Subcutaneous abdominal adipose tissue (tissue), 5 donors: ENCODE measurements around the gene FOS.

Source experiments
- H3K27ac ChIP-seq: one replicate; pipeline ENCODE4 v1.7.0; 2013; ENCODE audit warnings: low read depth, mild to moderate bottlenecking, inconsistent platforms, low read length, moderate library complexity
- H3K27me3 ChIP-seq, 5 donors: one replicate each; pipeline ENCODE4 v1.7.0; 2013; ENCODE audit warnings: low read length in 5 of 5, inconsistent platforms in 1 of 5; ENCODE audit not compliant: control insufficient read depth in 5 of 5, insufficient read depth in 4 of 5
- H3K36me3 ChIP-seq, 5 donors: one replicate each; pipeline ENCODE4 v1.7.0; 2013; ENCODE audit warnings: low read length in 5 of 5; ENCODE audit not compliant: control insufficient read depth in 5 of 5, insufficient read depth in 5 of 5
- H3K4me1 ChIP-seq, 5 donors: one replicate each; pipeline ENCODE4 v1.7.0; 2013; ENCODE audit warnings: low read length in 5 of 5, mild to moderate bottlenecking in 3 of 5, moderate library complexity in 1 of 5; ENCODE audit not compliant: control insufficient read depth in 5 of 5, insufficient read depth in 5 of 5
- H3K4me3 ChIP-seq, 5 donors: one replicate each; pipeline ENCODE4 v1.7.0; 2013; ENCODE audit warnings: low read length in 5 of 5, low read depth in 1 of 5
- H3K9ac ChIP-seq, 5 donors: one replicate each; pipeline ENCODE4 v1.7.0; 2013; ENCODE audit warnings: low read length in 5 of 5, mild to moderate bottlenecking in 4 of 5, moderate library complexity in 3 of 5
- H3K9me3 ChIP-seq, 5 donors: one replicate each; pipeline ENCODE4 v1.7.0; 2013; ENCODE audit warnings: low read length in 5 of 5; ENCODE audit not compliant: control insufficient read depth in 5 of 5
- donor health status: healthy.
- donor health status: healthy.
- donor health status: healthy.
- donor health status: healthy.
- donor health status: healthy.

The FOS gene

DNA sequence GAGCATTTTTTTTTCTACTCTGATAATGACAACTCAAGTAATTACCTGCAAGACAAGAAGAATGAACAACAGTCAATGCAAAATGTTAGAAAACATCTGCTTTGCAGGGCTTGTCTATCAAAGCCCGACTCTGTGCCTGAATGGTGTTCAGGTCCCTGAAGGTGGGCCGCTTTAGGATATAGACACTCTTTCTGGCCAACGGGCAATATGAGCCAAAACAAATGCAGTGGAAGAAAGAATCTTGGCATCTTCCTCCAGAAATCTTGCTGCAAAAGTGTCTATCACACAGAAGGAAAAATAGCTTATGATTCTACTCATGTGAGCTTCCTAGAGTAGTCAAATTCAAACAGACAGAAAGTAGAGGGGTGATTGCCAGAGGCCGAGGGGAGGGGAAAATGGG lies 32.7 kb downstream of the FOS start:
- H3K36me3 ChIP-seq: no peaks in the 10 kb centered on the region
- peak overlapping the region; percentile 70 for H3K27ac ChIP-seq
- H3K27me3 ChIP-seq: no peaks in the 10 kb centered on the region
- H3K9me3 ChIP-seq: no peaks in the 10 kb centered on the region
- peaks cover 8 to 45% (median 35%) of the 10 kb centered on the region in 5 donors for H3K4me1 ChIP-seq
- peak overlapping the region in 1 of 5 donors; percentile 18 for H3K9ac ChIP-seq
- peak overlapping the region in 1 of 5 donors; percentile 39 for H3K4me3 ChIP-seq

DNA sequence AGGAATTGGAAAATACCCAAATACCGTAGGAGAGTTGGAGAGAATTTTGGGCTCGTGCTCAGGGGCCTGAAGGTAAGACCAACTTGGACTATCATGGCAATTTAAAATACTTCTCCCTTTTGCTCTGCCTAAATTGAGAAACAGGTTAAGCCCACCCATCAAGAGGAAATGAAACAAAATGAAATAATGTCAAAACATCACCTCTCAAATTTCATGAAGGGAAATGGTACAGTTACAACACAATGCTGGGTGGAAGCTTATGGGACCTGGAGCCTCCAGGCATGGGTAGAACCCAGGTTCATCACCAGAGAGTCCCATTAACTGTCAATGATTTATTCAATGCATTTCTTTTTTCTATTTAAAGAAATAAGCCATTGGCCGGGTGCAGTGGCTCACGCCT lies 33.7 kb downstream of the FOS start:
- peaks cover 8 to 45% (median 35%) of the 10 kb centered on the region in 5 donors for H3K4me1 ChIP-seq
- no peaks in the 10 kb centered on the region for H3K27me3 ChIP-seq
- H3K36me3 ChIP-seq: no peaks in the 10 kb centered on the region
- H3K9me3 ChIP-seq: no peaks in the 10 kb centered on the region
- no peak overlapping the region for H3K27ac ChIP-seq
- H3K4me3 ChIP-seq: no peak overlapping the region
- H3K9ac ChIP-seq: no peak overlapping the region

DNA sequence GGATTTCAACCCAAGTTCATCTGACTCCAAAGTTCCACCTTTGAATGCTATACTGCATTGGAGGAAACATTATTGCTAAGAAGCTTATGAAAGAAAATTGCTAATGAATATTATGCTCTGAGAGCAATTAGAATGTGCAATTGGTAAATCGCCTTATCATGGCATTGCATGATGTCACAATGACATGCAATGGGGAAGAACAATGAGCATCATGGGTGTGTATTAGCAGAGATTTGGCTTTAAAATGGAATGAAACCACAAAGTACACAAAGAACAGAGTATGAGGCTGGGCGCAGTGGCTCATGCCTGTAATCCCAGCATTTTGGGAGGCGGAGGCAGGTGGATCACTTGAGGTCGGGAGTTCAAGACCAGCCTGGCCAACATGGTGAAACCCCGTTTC lies 34.7 kb downstream of the FOS start:
- no peak overlapping the region for H3K27ac ChIP-seq

DNA sequence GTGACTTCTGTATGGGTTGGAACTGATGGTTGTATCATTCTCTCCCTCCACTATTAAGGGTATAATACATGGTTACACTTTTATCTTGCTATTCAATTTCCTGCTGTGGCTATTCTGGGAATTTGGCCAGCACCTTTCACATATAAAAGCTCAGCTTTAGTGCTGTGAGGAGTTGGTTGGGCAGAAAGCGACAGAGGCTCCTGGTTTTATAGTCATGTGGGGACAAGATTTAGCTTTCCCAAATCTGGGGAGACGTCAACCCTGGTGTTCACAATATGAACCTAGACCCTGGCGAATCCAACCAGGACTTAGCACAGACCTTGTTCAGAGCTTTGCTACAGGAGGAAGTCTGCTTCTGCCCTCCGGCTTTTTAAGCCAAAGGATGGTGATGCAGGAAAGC lies 36.5 kb downstream of the FOS start:
- peak overlapping the region; percentile 10 to 56 (median 44) for H3K9ac ChIP-seq
- H3K27me3 ChIP-seq: no peaks in the 10 kb centered on the region
- peak overlapping the region; percentile 42 for H3K27ac ChIP-seq
- peak overlapping the region in 4 of 5 donors; percentile 27 to 45 (median 30) for H3K4me3 ChIP-seq
- H3K4me1 ChIP-seq: peaks cover 5 to 34% (median 32%) of the 10 kb centered on the region in 5 donors
- peaks cover 0 to 2% (median 0%) of the 10 kb centered on the region in 5 donors for H3K9me3 ChIP-seq
- H3K36me3 ChIP-seq: no peaks in the 10 kb centered on the region

More for the DNA sequence above, 34.7 kb downstream of the FOS start:
- Histone ChIP-seq H3K4me3 (no peak overlapping the region), H3K27me3 (no peaks in the 10 kb centered on the region), H3K9me3 (no peaks in the 10 kb centered on the region), H3K9ac (no peak overlapping the region), H3K36me3 (no peaks in the 10 kb centered on the region), H3K4me1 (peaks cover 8 to 36% (median 33%) of the 10 kb centered on the region in 5 donors)

DNA sequence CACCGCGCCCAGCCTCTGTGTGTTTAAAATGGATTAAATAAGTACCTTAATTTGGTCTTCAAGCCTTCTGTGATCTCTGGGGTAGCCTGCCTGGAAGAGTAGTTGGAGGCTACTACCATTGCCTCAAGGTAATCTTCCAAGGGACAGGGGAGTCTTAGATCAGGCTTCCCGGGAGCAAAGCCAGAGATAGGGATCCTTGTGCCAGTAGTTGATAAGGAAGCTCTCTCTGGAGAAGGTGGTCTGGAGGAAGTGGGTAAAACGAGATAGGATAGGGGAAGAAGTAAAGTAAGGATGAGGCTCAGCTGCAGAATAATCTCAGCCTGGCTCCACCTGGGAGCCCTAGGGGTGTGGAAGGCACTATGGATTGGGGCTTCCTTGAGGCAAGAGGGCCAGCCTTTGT lies 38.5 kb downstream of the FOS start:
- H3K27me3 ChIP-seq: no peaks in the 10 kb centered on the region
- no peak overlapping the region for H3K4me3 ChIP-seq
- peaks cover 0 to 2% (median 0%) of the 10 kb centered on the region in 5 donors for H3K9me3 ChIP-seq
- H3K27ac ChIP-seq: no peak overlapping the region
- H3K36me3 ChIP-seq: no peaks in the 10 kb centered on the region
- no peak overlapping the region for H3K9ac ChIP-seq
- peaks cover 5 to 23% (median 20%) of the 10 kb centered on the region in 5 donors for H3K4me1 ChIP-seq

DNA sequence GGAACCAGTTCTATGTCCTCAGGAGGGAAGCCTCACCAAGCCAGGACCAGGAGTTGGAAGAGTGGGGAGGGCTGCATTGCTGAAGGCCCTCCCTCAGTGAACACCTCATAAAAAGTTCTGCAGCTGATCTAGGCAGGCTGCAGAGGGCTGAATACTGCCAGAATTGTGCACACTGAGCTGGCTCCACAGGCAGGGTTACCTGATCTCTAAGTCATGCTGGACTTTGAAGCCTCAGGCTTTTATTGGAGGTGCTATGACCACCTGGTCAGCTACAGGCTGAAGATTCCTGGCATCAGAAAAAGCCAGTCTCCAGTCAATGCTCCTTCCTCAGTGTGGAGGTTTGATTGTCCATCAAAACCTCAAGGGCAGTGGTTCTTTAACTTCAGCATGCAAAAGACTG lies 39.7 kb downstream of the FOS start:
- Histone ChIP-seq H3K9me3 (peaks cover 0 to 2% (median 0%) of the 10 kb centered on the region in 5 donors), H3K4me1 (peaks cover 5 to 23% (median 20%) of the 10 kb centered on the region in 5 donors), H3K4me3 (no peak overlapping the region), H3K27ac (no peak overlapping the region), H3K27me3 (no peaks in the 10 kb centered on the region), H3K9ac (no peak overlapping the region), H3K36me3 (no peaks in the 10 kb centered on the region)

DNA sequence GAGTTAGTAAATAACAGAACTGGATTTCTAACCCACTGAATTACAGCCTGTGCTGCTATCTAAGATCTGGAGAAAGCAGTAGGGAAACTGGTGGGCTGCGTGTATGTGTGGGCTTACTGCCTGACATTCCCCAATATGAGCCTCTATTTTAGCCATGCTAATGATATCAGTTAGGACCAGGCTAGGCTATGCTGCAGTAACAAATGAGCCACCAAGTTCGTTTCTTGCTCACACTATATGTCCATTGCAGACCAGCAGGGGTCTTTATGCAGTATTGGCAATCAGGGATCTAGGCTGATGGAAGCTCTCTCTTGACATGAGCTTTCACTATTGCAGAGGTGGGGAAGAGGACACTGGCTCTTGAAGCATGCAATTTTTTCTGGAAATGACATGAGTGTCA lies 40.4 kb downstream of the FOS start:
- Histone ChIP-seq H3K4me1 (peaks cover 5 to 23% (median 20%) of the 10 kb centered on the region in 5 donors), H3K36me3 (no peaks in the 10 kb centered on the region), H3K27ac (no peak overlapping the region), H3K9me3 (peaks cover 0 to 2% (median 0%) of the 10 kb centered on the region in 5 donors), H3K27me3 (no peaks in the 10 kb centered on the region), H3K4me3 (no peak overlapping the region), H3K9ac (no peak overlapping the region)

DNA sequence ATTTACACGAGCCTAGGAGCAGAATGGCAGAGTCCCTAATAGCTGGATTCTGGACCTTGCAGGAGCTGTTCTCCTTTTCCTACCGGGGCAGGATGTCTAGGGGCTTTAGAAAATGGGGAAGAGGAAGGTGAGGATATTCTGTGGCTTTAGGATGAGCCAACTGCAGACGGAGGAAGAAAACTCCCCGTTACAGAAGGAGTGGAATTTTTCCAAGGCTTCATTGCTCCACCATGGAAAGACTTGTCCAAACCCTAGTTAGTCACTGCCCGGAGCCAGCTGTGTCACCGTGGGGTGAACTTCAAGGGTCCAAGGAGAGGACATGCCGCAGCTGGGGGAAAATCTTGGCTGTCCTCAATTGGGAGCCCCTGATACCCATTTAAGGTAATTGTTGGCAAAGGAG lies 41.6 kb downstream of the FOS start:
- Histone ChIP-seq H3K9ac (no peak overlapping the region), H3K36me3 (no peaks in the 10 kb centered on the region), H3K9me3 (peaks cover 0 to 2% (median 0%) of the 10 kb centered on the region in 5 donors), H3K27me3 (no peaks in the 10 kb centered on the region), H3K27ac (no peak overlapping the region), H3K4me3 (no peak overlapping the region), H3K4me1 (peaks cover 3 to 15% (median 11%) of the 10 kb centered on the region in 5 donors)

DNA sequence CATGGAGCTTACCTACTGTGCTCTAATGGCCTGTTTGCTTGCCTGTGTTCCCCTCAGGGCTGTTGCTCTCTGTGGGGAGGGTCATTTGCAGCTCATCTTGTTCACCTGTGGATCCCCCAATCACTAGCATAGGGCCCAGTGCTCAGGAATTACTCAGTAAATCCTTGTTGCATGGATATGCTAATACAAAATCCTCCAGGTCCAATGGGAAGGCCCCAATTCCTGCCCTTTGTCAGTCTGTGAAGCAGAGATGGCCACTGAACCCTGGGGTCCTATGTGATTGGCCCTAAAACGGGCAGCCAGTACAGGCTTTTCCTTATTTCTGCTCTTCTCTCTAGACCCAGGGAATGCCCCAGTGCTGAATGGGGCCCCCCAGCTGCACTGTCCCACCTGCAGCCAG lies 44.1 kb downstream of the FOS start:
- H3K9ac ChIP-seq: no peak overlapping the region
- peaks cover 0 to 2% (median 0%) of the 10 kb centered on the region in 5 donors for H3K9me3 ChIP-seq
- no peaks in the 10 kb centered on the region for H3K36me3 ChIP-seq
- H3K4me3 ChIP-seq: no peak overlapping the region
- no peaks in the 10 kb centered on the region for H3K27me3 ChIP-seq
- H3K4me1 ChIP-seq: peaks cover 0 to 7% (median 3%) of the 10 kb centered on the region in 5 donors
- no peak overlapping the region for H3K27ac ChIP-seq

DNA sequence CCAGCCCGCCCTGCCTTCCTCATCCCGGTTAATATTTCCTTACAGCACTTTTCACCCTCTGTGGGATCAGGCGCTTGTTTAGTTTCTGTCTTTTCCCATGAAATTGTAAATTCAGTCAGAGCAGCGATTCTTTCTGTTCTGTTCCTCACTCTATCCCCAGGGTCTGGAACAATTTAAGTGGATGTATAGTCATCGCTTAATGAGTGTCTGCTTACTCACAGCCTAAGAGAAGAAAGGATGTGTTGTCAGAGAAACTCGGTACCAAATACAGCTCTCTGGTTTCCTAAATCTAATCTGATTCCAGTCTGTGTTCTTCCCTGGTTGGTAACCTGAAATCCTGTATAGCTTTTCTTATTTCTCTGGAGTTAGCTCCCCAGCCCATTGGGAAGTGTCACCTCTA lies 44.9 kb downstream of the FOS start:
- peaks cover 0 to 2% (median 0%) of the 10 kb centered on the region in 5 donors for H3K9me3 ChIP-seq
- H3K27ac ChIP-seq: no peak overlapping the region
- no peaks in the 10 kb centered on the region for H3K36me3 ChIP-seq
- H3K4me1 ChIP-seq: peaks cover 0 to 10% (median 4%) of the 10 kb centered on the region in 5 donors
- H3K4me3 ChIP-seq: no peak overlapping the region
- H3K27me3 ChIP-seq: no peaks in the 10 kb centered on the region
- H3K9ac ChIP-seq: no peak overlapping the region
